Panc1 (cell line): Measurements from ENCODE around the gene NDUFV2.

Source experiments
- CTCF ChIP-seq: fragments of 450-650 bp; IDR thresholded peaks from 2 replicates; pipeline ENCODE4 v1.5.1; 2017; ENCODE audit warnings: mild to moderate bottlenecking
- POLR2AphosphoS5 ChIP-seq: IDR thresholded peaks from 2 replicates; pipeline ENCODE4 v1.6.1; 2012; ENCODE audit warnings: mild to moderate bottlenecking, low read depth, low read length, moderate library complexity
- SIN3A ChIP-seq: IDR thresholded peaks from 2 replicates; pipeline ENCODE4 v1.6.1; 2012; ENCODE audit warnings: low read depth, mild to moderate bottlenecking, low read length, moderate library complexity, borderline replicate concordance; ENCODE audit not compliant: insufficient read depth
- TCF7L2 ChIP-seq: IDR thresholded peaks from 2 replicates; pipeline ENCODE4 v1.6.1; 2011; ENCODE audit warnings: mild to moderate bottlenecking, low read depth, low read length, inconsistent platforms
- TF ChIP-seq, protein P1 (sequence below), 2 experiments: IDR thresholded peaks; 2 replicates each; pipeline ENCODE4 v1.6.1; 2011 to 2012; ENCODE audit warnings: low read depth in 2 of 2, control low read depth in 1 of 2, low read length in 1 of 2, mild to moderate bottlenecking in 1 of 2, moderate library complexity in 1 of 2; ENCODE audit not compliant: insufficient read depth in 1 of 2

GRCh38 chr18:9137168-9138066 is 34.9 kb downstream of the NDUFV2 start:
- TF ChIP-seq CTCF: no peak
- no peak for TF ChIP-seq POLR2AphosphoS5
- TF ChIP-seq, protein P1, sequence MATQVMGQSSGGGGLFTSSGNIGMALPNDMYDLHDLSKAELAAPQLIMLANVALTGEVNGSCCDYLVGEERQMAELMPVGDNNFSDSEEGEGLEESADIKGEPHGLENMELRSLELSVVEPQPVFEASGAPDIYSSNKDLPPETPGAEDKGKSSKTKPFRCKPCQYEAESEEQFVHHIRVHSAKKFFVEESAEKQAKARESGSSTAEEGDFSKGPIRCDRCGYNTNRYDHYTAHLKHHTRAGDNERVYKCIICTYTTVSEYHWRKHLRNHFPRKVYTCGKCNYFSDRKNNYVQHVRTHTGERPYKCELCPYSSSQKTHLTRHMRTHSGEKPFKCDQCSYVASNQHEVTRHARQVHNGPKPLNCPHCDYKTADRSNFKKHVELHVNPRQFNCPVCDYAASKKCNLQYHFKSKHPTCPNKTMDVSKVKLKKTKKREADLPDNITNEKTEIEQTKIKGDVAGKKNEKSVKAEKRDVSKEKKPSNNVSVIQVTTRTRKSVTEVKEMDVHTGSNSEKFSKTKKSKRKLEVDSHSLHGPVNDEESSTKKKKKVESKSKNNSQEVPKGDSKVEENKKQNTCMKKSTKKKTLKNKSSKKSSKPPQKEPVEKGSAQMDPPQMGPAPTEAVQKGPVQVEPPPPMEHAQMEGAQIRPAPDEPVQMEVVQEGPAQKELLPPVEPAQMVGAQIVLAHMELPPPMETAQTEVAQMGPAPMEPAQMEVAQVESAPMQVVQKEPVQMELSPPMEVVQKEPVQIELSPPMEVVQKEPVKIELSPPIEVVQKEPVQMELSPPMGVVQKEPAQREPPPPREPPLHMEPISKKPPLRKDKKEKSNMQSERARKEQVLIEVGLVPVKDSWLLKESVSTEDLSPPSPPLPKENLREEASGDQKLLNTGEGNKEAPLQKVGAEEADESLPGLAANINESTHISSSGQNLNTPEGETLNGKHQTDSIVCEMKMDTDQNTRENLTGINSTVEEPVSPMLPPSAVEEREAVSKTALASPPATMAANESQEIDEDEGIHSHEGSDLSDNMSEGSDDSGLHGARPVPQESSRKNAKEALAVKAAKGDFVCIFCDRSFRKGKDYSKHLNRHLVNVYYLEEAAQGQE (IDR thresholded peaks at IDR 0.05; ENCODE audit: insufficient read depth in 1 of 2, low read depth in 2 of 2, low read length in 1 of 2): no peak
- no peak for TF ChIP-seq TCF7L2
- no peak for TF ChIP-seq SIN3A
